HCT116 (cell line): Measurements from ENCODE around the gene MMP23B. TPM values are rescaled to one million over a fixed set of nuclear protein-coding genes. Genes with fewer than 3 reads are reported as not detected.

Experiments used
- ATAC-seq: fragments of 200-7000 bp; cut with Tn5 transposase; 2 replicates; pipeline ENCODE4 v1.9.1; 2020; ENCODE audit warnings: mild to moderate bottlenecking, moderate library complexity
- BruUV-seq: library from RNA; stranded (reverse); fragments of 400-500 nt; replicated peaks from 2 replicates; lab custom pipeline; 2021; lab: Mats Ljungman, UMichigan
- CTCF ChIA-PET: fragments of 300-600 bp; sonication (Branson Sonifier 250); formaldehyde crosslinking; loops from one replicate; lab custom pipeline; 2021; ENCODE audit warnings: antibody characterized with exemption; lab: Charles Lee
- POLR2A ChIA-PET: fragments of 300-600, 350-600 bp; sonication (Branson Sonifier 250); formaldehyde crosslinking; loops from one replicate; lab custom pipeline; 2021; ENCODE audit warnings: antibody characterized with exemption; lab: Charles Lee
- RAD21 ChIA-PET, 2 experiments: fragments of 300-600 bp; sonication (Branson Sonifier 250); formaldehyde crosslinking; loops; one replicate each; lab custom pipeline; 2023; ENCODE audit warnings: low total read pairs in 2 of 2; ENCODE audit not compliant: uncharacterized antibody in 2 of 2, unreplicated experiment in 2 of 2, low non-redundant PET in 1 of 2; lab: Charles Lee
- DNase-seq: peaks from one replicate; pipeline ENCODE4 v3.0.0-alpha.2; 2010; ENCODE audit warnings: low read depth, low spot score
- H2AFZ ChIP-seq: fragments of 200-600 bp; shearing (Covaris generic), sonication (generic); 2 replicates; pipeline ENCODE4 v1.6.1; 2017; ENCODE audit warnings: low read depth, mixed run types, mixed read lengths, antibody characterized with exemption, low read length; ENCODE audit not compliant: poor library complexity, severe bottlenecking
- H3K27ac ChIP-seq: 2 replicates; pipeline ENCODE4 v1.5.1; 2012; ENCODE audit warnings: low read depth, low read length
- H3K27me3 ChIP-seq: fragments of 200-600 bp; sonication (generic); 2 replicates; pipeline ENCODE4 v1.6.1; 2016; ENCODE audit warnings: mixed run types, low read length, mixed read lengths; ENCODE audit not compliant: insufficient read depth
- H3K36me3 ChIP-seq, 2 experiments: fragments of 200-500 bp in 1 of 2; fragments of 200-600 bp in 1 of 2; sonication (Bioruptor generic) in 1 of 2; sonication (generic) in 1 of 2; 2 replicates each; pipeline versions ENCODE4 v1.5.1 to v1.6.1; 2014 to 2016; ENCODE audit warnings: low read length in 2 of 2, inconsistent platforms in 1 of 2, mixed read lengths in 1 of 2, mixed run types in 1 of 2; ENCODE audit not compliant: insufficient read depth in 2 of 2, control insufficient read depth in 1 of 2
- H3K4me1 ChIP-seq, 2 experiments: fragments of 200-600 bp in 1 of 2; sonication (generic) in 1 of 2; 2 replicates each; pipeline versions ENCODE4 v1.5.1 to v1.6.1; 2012 to 2017; ENCODE audit warnings: low read length in 2 of 2, inconsistent platforms in 1 of 2, mild to moderate bottlenecking in 1 of 2, mixed read lengths in 1 of 2, mixed run types in 1 of 2, moderate library complexity in 1 of 2; ENCODE audit not compliant: insufficient read depth in 2 of 2, control insufficient read depth in 1 of 2
- H3K4me2 ChIP-seq: fragments of 200-600 bp; sonication (generic); 2 replicates; pipeline ENCODE4 v1.6.1; 2017; ENCODE audit warnings: mixed run types, low read length, mixed read lengths
- H3K4me3 ChIP-seq, 2 experiments: fragments of 200-600 bp in 1 of 2; sonication (generic) in 1 of 2; replicated peaks in 1 of 2; 2 replicates each; pipeline ENCODE4 v1.5.1; 2011 to 2016; ENCODE audit warnings: low read length in 2 of 2, control low read depth in 1 of 2, low read depth in 1 of 2, mild to moderate bottlenecking in 1 of 2, mixed read lengths in 1 of 2, mixed run types in 1 of 2
- H3K79me2 ChIP-seq: fragments of 200-600 bp; sonication (generic); 2 replicates; pipeline ENCODE4 v1.6.1; 2017; ENCODE audit warnings: mild to moderate bottlenecking, mixed run types, low read length, moderate library complexity, mixed read lengths; ENCODE audit not compliant: insufficient read depth
- H3K9ac ChIP-seq: fragments of 200-600 bp; sonication (generic); 2 replicates; pipeline ENCODE4 v1.6.1; 2016; ENCODE audit warnings: low read length, mixed read lengths
- H3K9me2 ChIP-seq: fragments of 200-600 bp; sonication (generic), shearing (Covaris generic); 2 replicates; pipeline ENCODE4 v1.6.1; 2017; ENCODE audit warnings: mixed run types, mild to moderate bottlenecking, moderate library complexity; ENCODE audit not compliant: insufficient read depth
- H3K9me3 ChIP-seq, 2 experiments: fragments of 200-500 bp in 1 of 2; fragments of 200-600 bp in 1 of 2; sonication (Bioruptor generic) in 1 of 2; sonication (generic) in 1 of 2; 2 replicates each; pipeline ENCODE4 v1.6.1; 2014 to 2017; ENCODE audit warnings: low read length in 2 of 2, mixed read lengths in 2 of 2, inconsistent platforms in 1 of 2, low read depth in 1 of 2, mild to moderate bottlenecking in 1 of 2, mixed run types in 1 of 2, moderate library complexity in 1 of 2; ENCODE audit not compliant: control insufficient read depth in 1 of 2, insufficient read depth in 1 of 2
- H4K20me1 ChIP-seq: fragments of 200-600 bp; sonication (generic), shearing (Covaris generic); 2 replicates; pipeline ENCODE4 v1.6.1; 2017; ENCODE audit warnings: mixed run types, mild to moderate bottlenecking, moderate library complexity; ENCODE audit not compliant: insufficient read depth
- CEBPB ChIP-seq: IDR thresholded peaks from 2 replicates; pipeline ENCODE4 v1.6.1; 2012; ENCODE audit warnings: low read depth
- EZH2 ChIP-seq: fragments of 200-600 bp; sonication (generic); IDR thresholded peaks from 2 replicates; pipeline ENCODE4 v1.6.1; 2017; ENCODE audit warnings: antibody characterized with exemption, mixed run types
- POLR2A ChIP-seq: IDR thresholded peaks from 2 replicates; pipeline ENCODE4 v1.7.0; 2011; ENCODE audit warnings: borderline replicate concordance; ENCODE audit not compliant: insufficient read depth, insufficient read length; ENCODE audit errors: extremely low read depth
- SP1 ChIP-seq: IDR thresholded peaks from 2 replicates; pipeline ENCODE4 v1.6.1; 2012; ENCODE audit warnings: low read depth
- SRF ChIP-seq: IDR thresholded peaks from 2 replicates; pipeline ENCODE4 v1.6.1; 2012; ENCODE audit warnings: low read depth
- TCF7L2 ChIP-seq: IDR thresholded peaks from 2 replicates; pipeline ENCODE4 v1.7.0; 2011; ENCODE audit warnings: borderline replicate concordance, inconsistent platforms; ENCODE audit not compliant: insufficient read depth, insufficient read length; ENCODE audit errors: extremely low read depth
- YY1 ChIP-seq: IDR thresholded peaks from 2 replicates; pipeline ENCODE4 v1.6.1; 2011; ENCODE audit warnings: low read length, low read depth, moderate library complexity, mild to moderate bottlenecking; ENCODE audit not compliant: insufficient replicate concordance; ENCODE audit errors: extremely low read depth
- ZFX ChIP-seq: fragments of 450-650 bp; IDR thresholded peaks from 2 replicates; pipeline ENCODE4 v1.6.1; 2017
- intact Hi-C: fragments of 100-400 bp; cut with micrococcal nuclease; formaldehyde crosslinking; loops from 2 replicates; pipeline ENCODE4 v1.10.0; 2022
- total RNA-seq: library from RNA; stranded (reverse); gene quantifications from one replicate; pipeline ENCODE4 v1.2.1, GENCODE V29; 2021; ENCODE audit not compliant: unreplicated experiment
- TF ChIP-seq, protein P1 (sequence below): IDR thresholded peaks from 2 replicates; pipeline ENCODE4 v1.6.1; 2012
- TF ChIP-seq, protein P2 (sequence below): IDR thresholded peaks from 2 replicates; pipeline ENCODE4 v1.6.1; 2011; ENCODE audit warnings: mild to moderate bottlenecking, low read length, moderate library complexity; ENCODE audit not compliant: insufficient replicate concordance; ENCODE audit errors: extremely low read depth

The MMP23B gene
- total RNA-seq, 1 experiment from 2014 or later: 8.7 TPM

DNA sequence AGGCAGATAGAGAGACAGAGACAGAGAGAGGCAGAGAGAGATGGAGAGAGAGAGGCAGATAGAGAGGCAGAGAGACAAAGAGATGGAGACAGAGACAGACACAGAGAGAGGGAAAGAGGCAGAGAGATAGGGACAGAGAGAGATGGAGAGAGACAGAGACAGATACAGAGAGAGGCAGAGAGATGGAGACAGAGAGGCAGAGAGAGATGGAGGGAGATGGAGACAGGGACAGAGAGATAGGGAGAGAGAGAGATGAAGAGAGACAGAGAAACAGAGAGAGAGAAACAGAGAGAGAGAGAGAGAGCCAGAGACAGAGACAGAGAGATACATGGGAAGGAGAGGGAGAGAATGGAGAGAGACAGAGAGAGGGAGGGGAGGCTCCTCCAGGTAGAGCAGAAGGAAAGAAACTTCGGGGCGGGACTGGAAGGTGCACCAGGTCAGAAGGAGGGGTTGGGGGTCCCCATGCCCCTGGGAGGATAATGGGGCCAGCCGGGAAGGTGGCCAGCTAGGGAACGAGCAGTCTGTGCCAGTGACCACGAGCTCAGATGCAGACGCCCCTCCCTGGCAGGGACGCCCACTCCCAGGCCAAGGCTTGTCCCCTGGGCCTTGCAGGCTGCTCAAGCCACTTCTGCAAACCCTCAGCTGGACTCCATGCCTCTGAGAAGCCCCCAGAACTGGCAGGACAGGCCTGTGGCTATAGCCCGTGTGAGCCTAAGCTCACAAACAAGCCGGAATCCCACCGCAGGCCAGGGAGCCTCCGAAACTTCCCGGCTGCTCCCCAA is 35.3 kb upstream of the MMP23B start:
- no TSS peak for BruUV-seq
- DNase-seq: no peak
- peaks cover 11% of the 10 kb centered on the region; the same call in 1 of the 2 replicates for H3K27me3 ChIP-seq
- intact Hi-C loops: no loop called here
- ChIA-PET POLR2A (no interaction called here), CTCF (no interaction called here), RAD21 (no interaction called here)
- no peak overlapping the region for H3K4me3 ChIP-seq
- TF ChIP-seq EZH2 (no peak), CEBPB (no peak), SP1 (no peak), YY1 (no peak), POLR2A (no peak), SRF (no peak), TCF7L2 (no peak), ZFX (no peak)
- TF ChIP-seq, protein P1, sequence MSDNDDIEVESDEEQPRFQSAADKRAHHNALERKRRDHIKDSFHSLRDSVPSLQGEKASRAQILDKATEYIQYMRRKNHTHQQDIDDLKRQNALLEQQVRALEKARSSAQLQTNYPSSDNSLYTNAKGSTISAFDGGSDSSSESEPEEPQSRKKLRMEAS: no peak
- TF ChIP-seq, protein P2, sequence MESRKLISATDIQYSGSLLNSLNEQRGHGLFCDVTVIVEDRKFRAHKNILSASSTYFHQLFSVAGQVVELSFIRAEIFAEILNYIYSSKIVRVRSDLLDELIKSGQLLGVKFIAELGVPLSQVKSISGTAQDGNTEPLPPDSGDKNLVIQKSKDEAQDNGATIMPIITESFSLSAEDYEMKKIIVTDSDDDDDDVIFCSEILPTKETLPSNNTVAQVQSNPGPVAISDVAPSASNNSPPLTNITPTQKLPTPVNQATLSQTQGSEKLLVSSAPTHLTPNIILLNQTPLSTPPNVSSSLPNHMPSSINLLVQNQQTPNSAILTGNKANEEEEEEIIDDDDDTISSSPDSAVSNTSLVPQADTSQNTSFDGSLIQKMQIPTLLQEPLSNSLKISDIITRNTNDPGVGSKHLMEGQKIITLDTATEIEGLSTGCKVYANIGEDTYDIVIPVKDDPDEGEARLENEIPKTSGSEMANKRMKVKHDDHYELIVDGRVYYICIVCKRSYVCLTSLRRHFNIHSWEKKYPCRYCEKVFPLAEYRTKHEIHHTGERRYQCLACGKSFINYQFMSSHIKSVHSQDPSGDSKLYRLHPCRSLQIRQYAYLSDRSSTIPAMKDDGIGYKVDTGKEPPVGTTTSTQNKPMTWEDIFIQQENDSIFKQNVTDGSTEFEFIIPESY: no peak
- no peak overlapping the region for H3K9ac ChIP-seq
- ATAC-seq: no peak
- H3K9me2 ChIP-seq: no peaks in the 10 kb centered on the region
- H3K4me2 ChIP-seq: peak overlapping the region; percentile 65; the same call in 1 of the 2 replicates
- no peaks in the 10 kb centered on the region for H3K79me2 ChIP-seq
- no peak overlapping the region for H3K27ac ChIP-seq
- no peak overlapping the region for H2AFZ ChIP-seq
- H4K20me1 ChIP-seq: no peaks in the 10 kb centered on the region
- peaks cover 10 to 35% of the 10 kb centered on the region in 2 experiments; a peak in 3 of 4 replicates for H3K4me1 ChIP-seq
- no peaks in the 10 kb centered on the region for H3K9me3 ChIP-seq
- H3K36me3 ChIP-seq: no peaks in the 10 kb centered on the region
